Fibroblast of skin of right quadriceps (primary cell): Measurements from ENCODE around the gene MLIP.
"Not testable (repeated sequence)": the region's sequence is repeated elsewhere in the genome, so short reads cannot be mapped to it uniquely, and the experiment has no call there.

Experiments used
- DNase-seq: peaks from one replicate; pipeline ENCODE4 v3.0.0-alpha.2; 2013

The MLIP gene, protein sequence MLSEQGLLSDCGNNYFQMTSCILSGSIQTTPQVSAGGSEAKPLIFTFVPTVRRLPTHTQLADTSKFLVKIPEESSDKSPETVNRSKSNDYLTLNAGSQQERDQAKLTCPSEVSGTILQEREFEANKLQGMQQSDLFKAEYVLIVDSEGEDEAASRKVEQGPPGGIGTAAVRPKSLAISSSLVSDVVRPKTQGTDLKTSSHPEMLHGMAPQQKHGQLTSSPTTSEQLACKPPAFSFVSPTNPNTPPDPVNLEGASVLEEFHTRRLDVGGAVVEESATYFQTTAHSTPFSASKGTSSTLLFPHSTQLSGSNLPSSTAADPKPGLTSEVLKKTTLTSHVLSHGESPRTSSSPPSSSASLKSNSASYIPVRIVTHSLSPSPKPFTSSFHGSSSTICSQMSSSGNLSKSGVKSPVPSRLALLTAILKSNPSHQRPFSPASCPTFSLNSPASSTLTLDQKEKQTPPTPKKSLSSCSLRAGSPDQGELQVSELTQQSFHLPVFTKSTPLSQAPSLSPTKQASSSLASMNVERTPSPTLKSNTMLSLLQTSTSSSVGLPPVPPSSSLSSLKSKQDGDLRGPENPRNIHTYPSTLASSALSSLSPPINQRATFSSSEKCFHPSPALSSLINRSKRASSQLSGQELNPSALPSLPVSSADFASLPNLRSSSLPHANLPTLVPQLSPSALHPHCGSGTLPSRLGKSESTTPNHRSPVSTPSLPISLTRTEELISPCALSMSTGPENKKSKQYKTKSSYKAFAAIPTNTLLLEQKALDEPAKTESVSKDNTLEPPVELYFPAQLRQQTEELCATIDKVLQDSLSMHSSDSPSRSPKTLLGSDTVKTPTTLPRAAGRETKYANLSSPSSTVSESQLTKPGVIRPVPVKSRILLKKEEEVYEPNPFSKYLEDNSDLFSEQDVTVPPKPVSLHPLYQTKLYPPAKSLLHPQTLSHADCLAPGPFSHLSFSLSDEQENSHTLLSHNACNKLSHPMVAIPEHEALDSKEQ

DNA sequence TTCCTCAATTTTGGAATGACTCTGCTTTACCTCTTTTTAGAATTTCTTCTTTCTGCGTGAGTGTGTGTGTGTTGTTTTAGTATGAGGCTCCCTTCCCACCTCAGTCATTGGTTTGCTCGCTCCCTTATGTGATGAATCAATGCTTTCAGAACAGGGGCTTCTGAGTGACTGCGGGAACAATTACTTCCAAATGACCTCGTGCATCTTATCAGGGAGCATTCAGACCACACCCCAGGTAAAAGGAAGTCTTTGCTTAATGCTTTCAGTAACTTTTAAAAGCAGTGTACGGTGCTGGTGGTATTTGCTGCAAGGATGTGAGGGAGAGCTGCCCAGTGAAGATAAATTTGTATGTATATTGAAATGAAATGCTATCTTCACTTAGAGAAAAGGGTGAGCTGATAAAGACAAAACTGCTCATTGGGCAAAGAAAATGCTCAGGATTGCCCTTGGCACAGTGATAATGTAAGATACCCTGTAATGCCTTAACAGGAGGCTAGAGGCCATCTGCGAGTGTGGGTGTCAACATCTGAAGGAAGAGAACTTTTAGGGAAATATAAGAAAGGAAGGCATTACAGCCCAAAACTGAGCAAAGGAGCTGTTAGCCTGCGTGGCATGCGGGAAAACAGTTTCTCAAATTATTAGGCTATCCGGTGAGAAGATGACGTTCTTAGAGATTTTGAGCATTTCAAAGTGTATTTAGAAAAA lies at the start of gene MLIP:
MLIP (plus strand) TSS at position 103 of the 705 bp plus-strand sequence; CDS start at position 140, 37 bp downstream.
- no peak for DNase-seq

DNA sequence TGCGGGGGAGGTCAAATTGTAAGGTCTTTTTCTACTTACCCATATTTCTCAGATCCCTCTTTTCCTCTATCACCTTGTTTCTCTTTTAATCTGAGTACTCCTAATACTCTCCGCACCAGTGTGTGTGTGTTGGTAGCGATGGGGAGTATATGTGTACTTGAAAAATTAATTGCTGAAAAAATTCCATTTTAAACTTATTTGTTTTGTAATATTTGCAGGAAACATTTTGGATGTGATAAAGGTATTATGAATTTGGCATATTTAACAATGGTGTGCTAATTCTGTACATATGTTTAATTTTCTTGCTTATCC lies 48.1 kb upstream of the MLIP start:
- no peak for DNase-seq

DNA sequence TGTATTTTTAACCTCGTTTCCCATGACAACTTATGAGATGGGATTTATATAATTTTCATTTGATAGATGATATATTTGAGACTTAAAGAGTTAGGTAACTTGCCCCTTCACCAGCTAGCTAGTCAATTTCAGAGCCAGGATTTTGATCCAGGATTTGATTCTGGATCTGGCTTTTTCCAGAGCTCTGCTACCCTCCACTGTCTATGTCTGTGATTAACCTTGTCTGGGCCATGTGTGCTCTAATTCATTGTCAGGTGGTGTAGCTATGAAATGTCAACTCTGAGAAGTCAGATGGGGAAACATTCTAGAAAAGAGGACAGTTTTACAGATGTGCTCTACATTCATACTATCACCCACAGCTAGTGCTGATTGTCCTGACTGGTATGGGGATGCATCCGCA lies 42.5 kb upstream of the MLIP start:
- DNase-seq: no peak

DNA sequence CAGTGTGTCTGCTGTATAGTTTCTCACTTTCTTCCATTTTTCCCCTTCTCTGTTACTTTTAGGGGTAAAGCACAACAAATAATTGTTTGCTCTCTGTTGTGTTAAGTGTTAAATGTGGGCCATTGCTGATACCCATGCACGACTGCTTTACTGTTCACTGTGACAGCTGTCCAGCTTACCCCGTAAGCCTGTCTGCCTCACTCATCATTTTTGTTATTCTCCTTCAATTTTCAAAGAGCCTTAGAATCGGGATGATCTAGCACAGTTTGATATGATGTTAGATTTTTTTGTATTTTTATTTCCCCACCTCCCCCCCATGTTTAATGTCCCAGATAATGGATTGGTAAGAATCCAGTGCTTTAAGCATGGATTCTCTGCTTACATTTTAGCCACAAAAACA lies 41.2 kb upstream of the MLIP start:
- no peak for DNase-seq

DNA sequence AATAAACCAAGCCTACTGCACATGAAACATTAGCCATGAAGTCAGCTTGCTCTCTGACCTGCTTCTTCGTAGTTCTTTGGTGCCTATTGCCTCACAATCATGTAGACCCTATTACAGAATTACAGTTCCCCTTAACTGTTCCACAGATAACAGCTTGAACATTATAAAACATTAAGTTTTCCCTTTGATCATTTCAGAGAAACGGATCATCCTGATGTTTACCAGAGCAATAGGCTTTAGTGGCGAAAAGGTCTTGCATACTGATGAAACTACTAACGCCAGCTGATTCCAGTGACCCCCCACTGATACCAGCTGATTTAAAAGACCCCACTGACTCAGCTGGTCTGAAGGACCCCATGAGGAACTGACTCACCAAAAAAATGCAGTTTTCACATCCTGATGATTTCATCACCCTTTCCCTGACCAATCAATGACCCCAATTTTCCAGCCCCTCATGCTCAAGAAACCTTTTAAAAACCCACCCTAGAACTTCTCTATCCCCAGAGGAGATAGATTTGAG lies 39.4 kb upstream of the MLIP start:
- DNase-seq: peak; percentile 43

DNA sequence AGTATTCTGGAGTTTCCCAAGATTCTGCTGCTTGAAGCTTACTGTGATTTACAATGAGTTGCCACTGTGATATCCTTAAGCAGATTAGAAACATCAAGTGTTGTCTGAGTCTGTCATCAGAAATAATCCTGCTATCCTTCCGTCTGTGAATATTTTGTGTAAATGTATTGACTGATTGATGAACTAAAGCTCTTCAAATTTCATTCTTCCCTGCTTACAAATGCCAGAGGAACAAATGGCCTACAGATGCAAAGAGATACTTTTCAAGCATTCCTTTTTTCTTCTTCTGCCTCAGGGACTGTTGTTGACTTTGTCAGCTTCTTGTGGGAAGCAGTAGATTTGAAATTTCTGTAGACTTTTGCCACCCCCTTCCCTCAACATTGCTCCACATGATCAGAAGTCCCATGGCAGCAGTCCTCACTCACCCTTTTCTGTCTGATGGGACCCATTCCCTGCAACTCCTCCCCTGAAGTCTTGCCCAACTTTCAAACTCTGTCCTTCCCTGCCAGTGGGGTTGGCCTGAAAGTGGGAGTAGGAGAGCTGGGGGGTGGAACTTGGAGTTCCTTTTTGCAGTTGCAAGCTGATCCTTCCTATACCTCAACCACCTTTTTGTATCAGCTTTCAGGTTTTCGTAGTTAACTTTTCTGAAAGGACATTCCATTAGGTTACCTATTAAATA lies 38.5 kb upstream of the MLIP start:
- DNase-seq: peak; percentile 25

DNA sequence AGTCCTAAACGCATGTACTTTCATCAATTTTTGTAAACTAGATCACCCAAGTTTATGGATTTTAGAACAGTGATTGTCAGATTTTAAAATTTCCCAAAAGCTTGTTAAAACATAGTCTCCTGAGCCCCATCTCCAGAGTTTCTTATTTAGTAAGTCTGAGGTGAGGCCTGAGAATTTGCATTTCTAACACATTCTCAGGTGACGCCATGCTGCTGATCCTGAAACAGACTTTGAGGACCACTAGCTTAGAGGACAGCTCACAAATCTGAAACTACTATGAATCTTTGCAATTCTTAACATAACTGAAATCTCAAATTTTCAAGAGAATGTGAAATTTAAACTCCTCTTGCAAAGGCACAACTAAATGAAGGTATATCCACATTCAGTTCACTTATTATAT lies 37.8 kb upstream of the MLIP start:
- DNase-seq: no peak

DNA sequence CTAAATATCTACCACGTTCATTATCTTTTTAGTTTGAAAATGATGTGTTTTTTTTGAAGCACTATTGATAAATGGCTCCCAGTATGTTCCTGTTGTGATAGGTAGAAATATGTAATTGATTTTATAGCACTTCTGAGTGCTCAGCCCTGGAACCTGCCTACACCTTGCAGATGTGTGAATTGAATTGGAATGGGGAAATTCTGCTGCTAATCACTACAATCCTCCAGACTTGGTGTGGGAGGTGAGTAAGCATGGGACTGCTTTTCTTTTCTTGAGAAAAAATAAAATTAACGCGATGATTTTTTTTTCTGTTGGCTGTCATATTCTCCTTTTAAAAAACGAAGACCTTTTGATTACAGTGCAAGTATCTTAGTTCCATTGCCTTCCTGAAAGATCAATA lies 37.1 kb upstream of the MLIP start:
- DNase-seq: no peak

DNA sequence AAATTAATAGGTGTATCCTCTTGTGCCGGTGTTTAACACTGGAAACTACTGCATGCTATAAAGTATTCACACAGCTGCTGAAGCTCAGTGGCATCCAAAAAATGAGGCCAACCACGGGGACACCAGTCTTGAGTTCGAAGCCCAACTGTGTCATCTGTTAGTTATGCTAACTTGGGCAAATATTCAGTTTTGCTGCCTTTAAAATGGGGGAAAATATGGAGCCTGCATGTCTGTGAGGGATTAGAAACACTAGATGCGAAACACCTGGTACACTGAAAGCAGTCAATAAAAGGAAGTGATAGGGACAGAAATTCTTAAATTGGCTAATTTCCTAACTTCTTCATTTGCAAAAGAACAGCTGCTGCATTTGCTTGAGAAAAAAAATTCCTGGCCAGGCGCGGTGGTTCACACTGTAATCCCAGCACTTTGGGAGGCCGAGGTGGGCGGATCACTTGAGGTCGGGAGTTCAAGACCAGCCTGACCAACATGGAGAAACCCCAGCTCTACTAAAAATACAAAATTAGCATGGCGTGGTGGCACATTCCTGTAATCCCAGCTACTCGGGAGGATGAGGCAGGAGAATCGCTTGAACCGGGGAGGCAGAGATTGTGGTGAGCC lies 36.6 kb upstream of the MLIP start:
- DNase-seq: peak; percentile 29

DNA sequence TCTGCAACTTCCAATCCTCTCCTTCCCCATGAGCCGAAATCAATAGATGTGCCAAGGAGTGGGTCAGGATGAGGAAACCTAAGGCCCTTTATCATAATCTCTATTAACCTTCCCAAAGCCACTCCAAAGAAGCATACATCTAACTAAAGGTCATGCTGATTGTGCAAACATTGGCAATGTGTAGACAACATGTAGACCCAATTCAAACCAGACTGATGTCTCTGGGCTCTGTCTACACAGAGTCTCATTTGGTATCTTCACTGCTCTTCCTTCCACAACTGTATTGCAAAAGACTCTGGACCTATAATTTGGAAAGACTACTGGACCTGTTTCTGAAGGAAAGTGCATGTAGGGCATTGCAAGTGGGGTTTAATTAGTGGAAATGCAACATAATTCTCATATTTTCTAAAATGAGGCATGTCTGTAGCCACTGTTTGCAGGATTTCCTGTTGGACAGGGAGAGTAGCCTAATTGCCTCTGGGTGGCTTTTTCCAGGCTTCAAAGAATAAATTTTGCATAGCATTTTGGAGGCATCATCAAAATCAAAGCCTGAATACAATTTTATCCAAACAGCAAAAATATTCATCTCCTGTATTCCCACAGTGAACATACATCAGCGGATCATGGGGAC lies 35.0 kb upstream of the MLIP start:
- no peak for DNase-seq

DNA sequence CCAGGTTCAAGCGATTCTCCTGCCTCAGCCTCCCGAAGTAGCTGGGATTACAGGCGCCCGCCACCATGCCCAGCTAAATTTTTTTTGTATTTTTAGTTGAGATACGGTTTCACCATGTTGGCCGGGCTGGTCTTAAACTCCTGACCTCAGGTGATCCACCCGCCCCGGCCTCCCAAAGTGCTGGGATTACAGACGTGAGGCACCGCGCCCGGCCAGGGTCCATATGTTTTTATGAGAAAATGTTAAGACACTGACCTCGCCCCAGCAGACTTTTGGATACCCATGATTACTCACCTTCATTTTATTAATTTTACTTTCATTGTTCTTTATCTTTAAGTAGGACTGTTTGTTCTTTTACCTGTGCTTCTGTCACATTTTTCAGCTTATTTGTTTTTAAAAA lies 29.7 kb upstream of the MLIP start:
- DNase-seq: not testable (repeated sequence)

DNA sequence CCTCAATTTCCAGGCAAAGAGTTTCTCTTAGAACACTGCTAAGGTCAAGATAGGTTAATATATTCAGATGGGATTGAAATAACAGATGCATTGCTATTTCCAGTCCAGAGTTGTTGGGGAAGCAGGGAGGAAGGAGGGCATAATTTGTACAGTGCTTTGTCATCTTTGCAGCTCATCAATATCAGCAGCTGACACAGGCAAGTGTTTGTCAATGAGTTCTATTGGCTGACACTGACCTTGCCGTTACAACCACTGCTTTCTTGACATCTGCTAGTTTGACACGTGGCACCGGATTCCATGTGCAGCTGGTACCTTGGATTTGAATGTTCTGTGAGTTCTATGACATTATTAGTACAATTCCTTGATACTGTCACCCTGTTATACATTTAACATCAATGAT lies 28.0 kb upstream of the MLIP start:
- no peak for DNase-seq

DNA sequence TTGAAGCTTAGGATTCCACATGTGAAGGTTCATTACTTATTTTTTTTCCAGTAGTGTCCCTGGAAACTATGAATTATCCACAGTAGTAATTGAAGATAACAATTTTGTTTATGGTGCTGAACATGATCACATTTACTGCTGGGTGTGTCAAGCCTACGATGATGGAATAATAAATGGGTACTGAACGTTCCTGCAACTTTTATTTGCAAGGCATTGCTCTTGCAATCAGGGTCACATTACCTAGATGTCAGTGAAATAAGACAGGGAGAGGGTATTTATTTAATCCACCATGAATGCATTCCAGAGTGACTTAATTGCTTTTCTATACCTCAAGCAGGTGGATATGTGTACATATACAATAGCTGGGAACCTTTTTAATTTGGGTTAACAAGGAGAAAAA lies 27.0 kb upstream of the MLIP start:
- DNase-seq: no peak

DNA sequence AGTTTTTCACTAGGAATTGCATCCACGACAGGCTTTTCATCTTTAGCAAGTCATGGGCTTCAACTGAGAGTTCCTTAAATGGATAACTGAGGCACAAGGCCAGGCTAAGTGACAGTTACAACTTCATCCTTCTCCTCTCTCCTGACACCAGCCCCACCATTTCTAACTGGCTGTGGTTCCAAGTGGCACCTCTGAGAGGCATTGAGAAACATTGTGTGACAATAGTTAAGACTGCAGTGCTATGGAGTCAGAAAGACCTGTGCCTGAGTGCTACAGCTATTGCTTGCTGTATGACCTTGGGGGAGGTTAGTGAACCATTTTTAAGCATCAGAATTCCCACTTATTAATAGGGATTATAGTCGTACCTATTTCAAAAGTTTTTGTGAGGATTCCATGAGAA lies 26.2 kb upstream of the MLIP start:
- no peak for DNase-seq

DNA sequence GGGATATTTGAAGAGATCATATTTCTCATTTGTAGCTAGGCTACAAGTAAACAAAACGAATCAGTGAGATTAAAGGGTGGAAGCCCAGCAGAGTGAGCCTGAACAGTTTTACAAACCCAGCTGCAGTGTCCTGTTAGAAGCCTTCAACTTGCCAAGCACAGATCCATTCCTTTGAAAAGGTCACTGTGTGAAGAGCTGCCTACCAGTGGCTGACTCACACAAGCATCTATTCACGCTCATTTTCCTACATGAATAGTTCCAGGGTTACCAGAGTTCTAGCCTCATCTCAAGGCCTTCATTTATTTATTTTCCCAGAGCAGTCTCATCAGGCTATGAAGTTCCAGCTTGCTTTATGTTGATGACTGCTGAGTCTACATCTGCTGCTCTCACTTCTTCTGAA lies 25.7 kb upstream of the MLIP start:
- peak; percentile 70 for DNase-seq

DNA sequence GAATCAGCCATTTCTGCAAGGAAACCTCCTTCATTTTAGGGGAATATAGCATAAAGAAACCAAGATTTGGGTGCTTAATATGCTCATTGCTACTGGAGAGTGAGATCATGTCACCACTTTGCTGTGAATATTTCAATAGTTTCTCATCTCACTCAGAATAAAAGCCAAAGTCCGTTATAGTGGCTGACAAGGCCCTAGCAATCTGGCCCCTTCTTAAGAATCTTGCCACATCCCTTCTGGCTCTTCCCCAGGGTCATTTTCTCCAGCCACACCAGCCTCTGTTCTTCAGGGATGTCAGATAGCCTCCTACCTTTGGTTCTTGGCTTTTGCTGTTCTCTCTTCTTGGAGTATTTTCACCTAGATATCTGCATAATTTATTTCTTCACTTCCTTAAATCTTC lies 24.8 kb upstream of the MLIP start:
- no peak for DNase-seq

DNA sequence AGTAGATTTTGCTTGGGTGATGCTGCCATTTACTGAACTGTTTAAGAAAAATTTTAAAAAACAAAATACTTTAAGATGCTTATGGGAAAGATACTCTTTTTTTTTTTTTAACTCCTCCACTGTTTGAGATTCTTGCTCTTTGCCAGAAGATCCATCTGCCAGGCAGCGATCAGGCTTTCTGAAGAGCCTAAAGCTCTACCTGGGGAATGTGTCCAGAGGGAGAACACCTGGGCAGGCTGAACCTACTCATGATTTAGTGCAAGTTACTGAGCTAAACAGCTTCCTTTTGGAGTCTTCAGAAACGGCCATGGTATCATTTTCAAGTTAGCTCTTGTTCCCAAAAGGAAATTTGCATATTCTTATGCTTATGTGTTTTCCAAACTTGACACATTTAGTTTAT lies 23.5 kb upstream of the MLIP start:
- DNase-seq: no peak

DNA sequence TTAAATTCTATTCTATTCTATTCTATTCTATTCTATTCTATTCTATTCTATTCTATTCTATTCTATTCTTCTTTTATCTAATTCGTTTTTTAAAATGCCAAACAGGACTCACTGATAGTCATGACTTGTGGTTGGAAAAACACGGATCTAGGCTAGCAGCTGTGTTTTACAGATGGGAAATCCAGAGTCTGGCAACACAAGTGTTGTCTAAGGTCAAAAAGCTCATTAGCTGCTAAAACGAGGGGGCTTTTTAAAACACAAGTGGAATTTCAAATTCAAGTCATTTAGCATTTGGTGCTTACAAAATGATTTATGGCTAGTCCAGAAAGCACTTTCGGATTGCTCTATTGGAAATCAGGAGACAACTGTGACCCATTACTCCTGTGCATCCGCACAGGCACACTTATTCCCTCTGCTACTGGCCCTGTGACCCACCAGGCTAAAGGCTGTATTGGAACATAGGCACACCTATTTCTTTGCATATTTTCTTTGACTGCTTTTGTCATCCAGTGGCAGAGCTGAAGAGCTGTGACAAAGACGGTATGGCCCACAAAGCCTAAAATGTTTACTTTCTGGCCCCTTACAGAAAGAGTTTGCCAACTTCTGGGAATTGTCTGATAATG lies 17.8 kb upstream of the MLIP start:
- DNase-seq: no peak

DNA sequence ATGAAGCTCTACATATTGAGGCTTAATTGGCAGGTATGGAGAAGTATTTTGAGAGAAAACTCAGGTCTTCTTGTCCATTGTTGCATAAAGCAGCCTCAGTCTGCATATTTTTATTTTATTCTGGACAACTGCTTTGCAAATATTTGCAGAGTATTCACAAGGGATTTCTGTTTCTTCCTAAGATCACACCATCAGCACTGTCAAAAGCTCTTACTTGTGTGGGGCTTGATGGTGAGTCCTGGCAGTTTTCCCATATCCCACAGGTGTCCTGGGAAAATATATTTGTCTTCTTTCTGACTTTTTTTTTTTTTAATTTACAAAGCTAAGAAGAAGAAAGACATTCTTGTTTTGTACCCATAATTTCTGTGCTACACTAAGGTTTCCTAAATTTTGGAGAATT lies 16.9 kb upstream of the MLIP start:
- no peak for DNase-seq

DNA sequence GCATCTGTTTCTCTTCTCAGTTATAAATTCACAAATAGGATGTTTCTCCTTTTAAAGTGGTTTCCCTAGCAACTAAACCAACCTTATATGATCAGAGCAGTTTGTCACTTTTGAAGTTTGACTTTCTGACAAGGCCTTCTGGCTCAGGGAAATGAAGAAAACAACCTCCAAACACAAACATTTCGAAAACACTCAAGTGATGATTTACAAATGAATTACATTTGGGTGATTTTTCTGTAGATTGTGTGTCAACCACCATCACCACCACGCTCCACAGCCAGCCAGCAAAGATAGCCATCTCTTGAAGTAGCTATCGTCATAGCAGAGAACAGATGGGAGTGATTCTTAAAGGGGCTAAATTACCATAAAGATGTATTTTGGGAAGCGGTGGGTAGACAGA lies 16.5 kb upstream of the MLIP start:
- no peak for DNase-seq

DNA sequence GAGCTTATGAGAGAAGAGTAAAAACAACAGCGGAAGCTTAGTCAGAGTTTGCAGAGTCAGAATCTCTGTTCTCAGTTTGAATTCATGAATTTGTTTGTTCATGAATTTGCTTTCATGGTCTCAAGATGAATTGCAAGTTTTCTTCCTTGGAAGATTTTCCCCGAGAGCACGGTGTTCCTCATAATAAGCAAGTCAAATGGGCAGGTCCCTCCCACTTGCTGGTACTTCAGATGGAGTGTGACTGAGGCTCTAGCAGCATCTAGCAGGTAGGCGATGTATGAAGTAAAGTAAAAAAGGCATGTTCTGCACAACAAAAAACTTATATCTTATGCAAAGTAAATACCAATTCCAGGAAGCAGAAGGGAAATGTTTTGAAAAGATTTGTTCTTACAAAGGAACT lies 15.5 kb upstream of the MLIP start:
- no peak for DNase-seq
